HCT116 (cell line): ENCODE results near the gene ADGRB2.

Experiments used
- CEBPB ChIP-seq: IDR thresholded peaks from 2 replicates; pipeline ENCODE4 v1.6.1; 2012; ENCODE audit warnings: low read depth
- CTCF ChIP-seq, 3 experiments: fragments of 200-600 bp in 1 of 3; sonication (generic) in 1 of 3; IDR thresholded peaks in 2 of 3; conservative IDR thresholded peaks in 1 of 3; 2 replicates each; pipeline ENCODE4 v1.5.1; 2012 to 2017; ENCODE audit warnings: low read depth in 2 of 3, low read length in 2 of 3, antibody characterized with exemption in 1 of 3, borderline replicate concordance in 1 of 3, control low read depth in 1 of 3, mild to moderate bottlenecking in 1 of 3, mixed read lengths in 1 of 3, mixed run types in 1 of 3, moderate library complexity in 1 of 3; ENCODE audit not compliant: insufficient read depth in 1 of 3
- POLR2A ChIP-seq: IDR thresholded peaks from 2 replicates; pipeline ENCODE4 v1.7.0; 2011; ENCODE audit warnings: borderline replicate concordance; ENCODE audit not compliant: insufficient read depth, insufficient read length; ENCODE audit errors: extremely low read depth
- POLR2AphosphoS5 ChIP-seq: IDR thresholded peaks from 2 replicates; pipeline ENCODE4 v1.6.1; 2011; ENCODE audit warnings: mild to moderate bottlenecking, low read depth, low read length, moderate library complexity
- RAD21 ChIP-seq: IDR thresholded peaks from 2 replicates; pipeline ENCODE4 v1.6.1; 2012; ENCODE audit warnings: low read depth, mild to moderate bottlenecking
- TCF7L2 ChIP-seq: IDR thresholded peaks from 2 replicates; pipeline ENCODE4 v1.7.0; 2011; ENCODE audit warnings: borderline replicate concordance, inconsistent platforms; ENCODE audit not compliant: insufficient read depth, insufficient read length; ENCODE audit errors: extremely low read depth
- YY1 ChIP-seq: IDR thresholded peaks from 2 replicates; pipeline ENCODE4 v1.6.1; 2011; ENCODE audit warnings: low read length, low read depth, moderate library complexity, mild to moderate bottlenecking; ENCODE audit not compliant: insufficient replicate concordance; ENCODE audit errors: extremely low read depth
- ZBTB33 ChIP-seq: IDR thresholded peaks from 2 replicates; pipeline ENCODE4 v1.6.1; 2011; ENCODE audit warnings: mild to moderate bottlenecking, low read length, moderate library complexity; ENCODE audit not compliant: insufficient replicate concordance; ENCODE audit errors: extremely low read depth
- ZFX ChIP-seq: fragments of 450-650 bp; IDR thresholded peaks from 2 replicates; pipeline ENCODE4 v1.6.1; 2017
- ZNF274 ChIP-seq: fragments of 200-500 bp; sonication (Bioruptor generic); IDR thresholded peaks from 2 replicates; pipeline ENCODE4 v1.6.1; 2014; ENCODE audit warnings: mild to moderate bottlenecking, low read depth, low read length, inconsistent platforms

- TF ChIP-seq POLR2A (no peak), CTCF (IDR thresholded peaks at IDR 0.05 in 2 of 3, conservative IDR thresholded peaks at IDR 0.05 in 1 of 3; ENCODE audit: borderline replicate concordance in 1 of 3, insufficient read depth in 1 of 3, low read depth in 2 of 3, low read length in 2 of 3) (no peak), ZBTB33 (no peak), TCF7L2 (no peak), ZFX (no peak), YY1 (no peak), POLR2AphosphoS5 (no peak), RAD21 (no peak), CEBPB (no peak), ZNF274 (no peak)
These were observed 31.3 kb downstream of the ADGRB2 start for GRCh38 chr1:31732751-31733289.
